ENCODE results near the gene SMAD2. TPM values are rescaled to one million over a fixed set of nuclear protein-coding genes. Genes with fewer than 3 reads are reported as not detected.

SMAD2 gene
- polyA plus RNA-seq, 1 experiment: 52.2 TPM

GRCh38 chr18:47912343-47912742 is 18.1 kb downstream of the SMAD2 start:
- ChIA-PET CTCF (no interaction called here), POLR2A (no interaction called here)
- Histone ChIP-seq H3K36me3 (ENCODE audit: control insufficient read depth, insufficient read depth, low read length) (no peaks in the 10 kb centered on the region), H3K4me3 (ENCODE audit: low read depth, low read length) (no peak overlapping the region), H3K27me3 (ENCODE audit: control insufficient read depth, insufficient read depth, low read length) (no peaks in the 10 kb centered on the region)
- no peak for DNase-seq (ENCODE audit: low read depth)
- TF ChIP-seq, protein P1, sequence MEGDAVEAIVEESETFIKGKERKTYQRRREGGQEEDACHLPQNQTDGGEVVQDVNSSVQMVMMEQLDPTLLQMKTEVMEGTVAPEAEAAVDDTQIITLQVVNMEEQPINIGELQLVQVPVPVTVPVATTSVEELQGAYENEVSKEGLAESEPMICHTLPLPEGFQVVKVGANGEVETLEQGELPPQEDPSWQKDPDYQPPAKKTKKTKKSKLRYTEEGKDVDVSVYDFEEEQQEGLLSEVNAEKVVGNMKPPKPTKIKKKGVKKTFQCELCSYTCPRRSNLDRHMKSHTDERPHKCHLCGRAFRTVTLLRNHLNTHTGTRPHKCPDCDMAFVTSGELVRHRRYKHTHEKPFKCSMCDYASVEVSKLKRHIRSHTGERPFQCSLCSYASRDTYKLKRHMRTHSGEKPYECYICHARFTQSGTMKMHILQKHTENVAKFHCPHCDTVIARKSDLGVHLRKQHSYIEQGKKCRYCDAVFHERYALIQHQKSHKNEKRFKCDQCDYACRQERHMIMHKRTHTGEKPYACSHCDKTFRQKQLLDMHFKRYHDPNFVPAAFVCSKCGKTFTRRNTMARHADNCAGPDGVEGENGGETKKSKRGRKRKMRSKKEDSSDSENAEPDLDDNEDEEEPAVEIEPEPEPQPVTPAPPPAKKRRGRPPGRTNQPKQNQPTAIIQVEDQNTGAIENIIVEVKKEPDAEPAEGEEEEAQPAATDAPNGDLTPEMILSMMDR (IDR thresholded peaks at IDR 0.05; ENCODE audit: insufficient read depth, low read depth, low read length): no peak

GRCh38 chr18:47911877-47912276 is 18.6 kb downstream of the SMAD2 start:
- Histone ChIP-seq H3K4me3 (ENCODE audit: low read depth, low read length) (no peak overlapping the region), H3K36me3 (ENCODE audit: control insufficient read depth, insufficient read depth, low read length) (no peaks in the 10 kb centered on the region), H3K27me3 (ENCODE audit: control insufficient read depth, insufficient read depth, low read length) (no peaks in the 10 kb centered on the region)
- CTCF ChIA-PET: no interaction called here
- TF ChIP-seq, protein P1 (IDR thresholded peaks at IDR 0.05; ENCODE audit: insufficient read depth, low read depth, low read length): no peak
- POLR2A ChIA-PET: no interaction called here
- DNase-seq (ENCODE audit: low read depth): no peak

- CTCF ChIA-PET: interaction anchor here (0.9 to 1.7 kb wide), 2 partner anchors 9 to 133 kb away, joined by 3 to 4 read pairs; no protein-coding TSS in a partner anchor
- Histone ChIP-seq H3K36me3 (ENCODE audit: control insufficient read depth, insufficient read depth, low read length) (no peaks in the 10 kb centered on the region), H3K27me3 (ENCODE audit: control insufficient read depth, insufficient read depth, low read length) (no peaks in the 10 kb centered on the region), H3K4me3 (ENCODE audit: low read depth, low read length) (no peak overlapping the region)
- POLR2A ChIA-PET: no interaction called here
- DNase-seq (ENCODE audit: low read depth): no peak
- TF ChIP-seq, protein P1 (IDR thresholded peaks at IDR 0.05; ENCODE audit: insufficient read depth, low read depth, low read length): no peak
These were observed 21.0 kb downstream of the SMAD2 start for GRCh38 chr18:47909484-47909883.

DNA sequence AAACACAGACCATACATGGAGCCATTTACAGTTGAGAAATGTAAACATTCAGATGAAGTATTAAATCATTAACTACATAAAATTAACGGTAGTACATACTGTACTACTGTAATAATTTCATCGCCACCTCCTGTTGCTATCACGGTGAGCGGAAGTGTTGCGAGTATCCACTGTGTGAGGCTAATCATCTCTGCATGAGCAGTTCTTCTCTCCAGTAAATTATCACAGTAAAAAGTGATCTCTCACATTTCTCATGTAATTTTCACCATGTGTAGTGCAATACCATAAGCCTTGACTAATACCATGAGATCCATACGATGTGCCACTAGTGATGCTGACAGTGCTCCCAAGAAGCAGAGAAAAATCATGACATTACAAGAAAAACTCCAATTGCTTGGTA is 21.9 kb downstream of the SMAD2 start:
- ChIA-PET CTCF (interaction anchor here (0.9 to 1.7 kb wide), 2 partner anchors 10 to 134 kb away, joined by 3 to 4 read pairs; no protein-coding TSS in a partner anchor), POLR2A (no interaction called here)
- no peak for DNase-seq (ENCODE audit: low read depth)
- Histone ChIP-seq H3K27me3 (ENCODE audit: control insufficient read depth, insufficient read depth, low read length) (no peaks in the 10 kb centered on the region), H3K4me3 (ENCODE audit: low read depth, low read length) (no peak overlapping the region), H3K36me3 (ENCODE audit: control insufficient read depth, insufficient read depth, low read length) (no peaks in the 10 kb centered on the region)
- TF ChIP-seq, protein P1 (IDR thresholded peaks at IDR 0.05; ENCODE audit: insufficient read depth, low read depth, low read length): no peak

DNA sequence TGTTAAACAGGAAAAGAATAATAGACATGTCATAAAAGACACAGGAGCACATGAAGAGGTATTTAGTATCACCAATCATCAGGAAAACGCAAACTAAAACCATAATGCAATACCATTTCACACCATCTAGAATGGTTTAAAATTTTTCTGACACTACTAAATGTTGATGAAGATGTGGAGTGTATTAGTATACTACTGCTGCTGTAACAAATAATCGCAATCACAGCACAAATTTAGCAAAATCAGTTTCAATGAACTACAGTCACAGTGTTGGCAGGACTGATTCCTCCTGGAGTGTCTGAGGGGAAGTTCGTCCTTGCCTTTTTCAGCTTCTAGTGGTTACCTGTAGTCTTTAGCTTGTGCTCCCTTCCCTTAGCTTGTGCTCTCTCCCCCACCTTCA is 24.1 kb downstream of the SMAD2 start:
- ChIA-PET CTCF (interaction anchor here (1.1 kb wide), 1 partner anchor 28 kb away, joined by 3 read pairs; no protein-coding TSS in a partner anchor), POLR2A (no interaction called here)
- TF ChIP-seq, protein P1 (IDR thresholded peaks at IDR 0.05; ENCODE audit: insufficient read depth, low read depth, low read length): no peak
- Histone ChIP-seq H3K27me3 (ENCODE audit: control insufficient read depth, insufficient read depth, low read length) (no peaks in the 10 kb centered on the region), H3K4me3 (ENCODE audit: low read depth, low read length) (no peak overlapping the region), H3K36me3 (ENCODE audit: control insufficient read depth, insufficient read depth, low read length) (no peaks in the 10 kb centered on the region)
- no peak for DNase-seq (ENCODE audit: low read depth)
